Panc1 (cell line): ENCODE measurements around the gene PYGM. TPM values are rescaled to one million over a fixed set of nuclear protein-coding genes. Genes with fewer than 3 reads are reported as not detected.
A peak's percentile ranks its signal among the peaks of the same experiment; 100 is the strongest.

Experiments used
- ATAC-seq: fragments of 200-7000 bp; cut with Tn5 transposase; 2 replicates; pipeline ENCODE4 v1.9.1; 2020; ENCODE audit warnings: mild to moderate bottlenecking, moderate library complexity
- BruUV-seq: library from RNA; stranded (reverse); fragments of 400-500 nt; replicated peaks from 2 replicates; lab custom pipeline; 2021; lab: Mats Ljungman, UMichigan
- CTCF ChIA-PET: fragments of 300-600 bp; sonication (Branson Sonifier 250); formaldehyde crosslinking; loops from one replicate; lab custom pipeline; 2022; ENCODE audit warnings: antibody characterized with exemption; lab: Charles Lee
- POLR2A ChIA-PET: fragments of 300-600 bp; sonication (Branson Sonifier 250); formaldehyde crosslinking; loops from one replicate; lab custom pipeline; 2022; ENCODE audit warnings: antibody characterized with exemption; lab: Charles Lee
- DNase-seq: peaks from one replicate; pipeline ENCODE4 v3.0.0-alpha.2; 2010; ENCODE audit warnings: low read depth, low spot score
- H3K27ac ChIP-seq: 2 replicates; pipeline ENCODE4 v1.5.1; 2011; ENCODE audit warnings: mild to moderate bottlenecking, low read length, inconsistent platforms
- H3K27me3 ChIP-seq: fragments of 200-500 bp; sonication (Bioruptor generic); 2 replicates; pipeline ENCODE4 v1.6.0; 2014; ENCODE audit warnings: low read length, inconsistent platforms; ENCODE audit not compliant: control insufficient read depth, insufficient read depth
- H3K36me3 ChIP-seq: fragments of 200-500 bp; sonication (Bioruptor generic); 2 replicates; pipeline ENCODE4 v1.5.1; 2014; ENCODE audit warnings: inconsistent platforms, mild to moderate bottlenecking, low read length, moderate library complexity; ENCODE audit not compliant: control insufficient read depth, insufficient read depth
- H3K4me1 ChIP-seq: 2 replicates; pipeline ENCODE4 v1.5.1; 2011; ENCODE audit warnings: inconsistent platforms, mild to moderate bottlenecking, low read length, moderate library complexity; ENCODE audit not compliant: control insufficient read depth, insufficient read depth
- H3K4me3 ChIP-seq, 2 experiments: 2 replicates each; pipeline ENCODE4 v1.5.1; 2011 to 2012; ENCODE audit warnings: low read depth in 2 of 2, low read length in 2 of 2, mild to moderate bottlenecking in 2 of 2, inconsistent platforms in 1 of 2, moderate library complexity in 1 of 2
- H3K9me3 ChIP-seq: fragments of 200-500 bp; sonication (Bioruptor generic); 2 replicates; pipeline ENCODE4 v1.5.1; 2014; ENCODE audit warnings: low read depth, mild to moderate bottlenecking, inconsistent platforms, low read length, moderate library complexity; ENCODE audit not compliant: control insufficient read depth, insufficient read depth
- POLR2AphosphoS5 ChIP-seq: IDR thresholded peaks from 2 replicates; pipeline ENCODE4 v1.6.1; 2012; ENCODE audit warnings: mild to moderate bottlenecking, low read depth, low read length, moderate library complexity
- SIN3A ChIP-seq: IDR thresholded peaks from 2 replicates; pipeline ENCODE4 v1.6.1; 2012; ENCODE audit warnings: low read depth, mild to moderate bottlenecking, low read length, moderate library complexity, borderline replicate concordance; ENCODE audit not compliant: insufficient read depth
- TCF7L2 ChIP-seq: IDR thresholded peaks from 2 replicates; pipeline ENCODE4 v1.6.1; 2011; ENCODE audit warnings: mild to moderate bottlenecking, low read depth, low read length, inconsistent platforms
- in situ Hi-C: cut with HindIII; loops from 2 replicates; pipeline ENCODE4 v1.10.0; 2016; ENCODE audit warnings: low sequenced_read_pairs, low pct_unique_long_range_greater_than_20kb
- intact Hi-C: fragments of 100-400 bp; cut with micrococcal nuclease; formaldehyde crosslinking; loops from one replicate; pipeline ENCODE4 v1.10.0; 2022; ENCODE audit not compliant: unreplicated experiment
- total RNA-seq: library from RNA; stranded (reverse); gene quantifications from one replicate; pipeline ENCODE4 v1.2.1, GENCODE V29; 2021; ENCODE audit not compliant: unreplicated experiment
- TF ChIP-seq, protein P1 (sequence below), 2 experiments: IDR thresholded peaks; 2 replicates each; pipeline ENCODE4 v1.6.1; 2011 to 2012; ENCODE audit warnings: low read depth in 2 of 2, control low read depth in 1 of 2, low read length in 1 of 2, mild to moderate bottlenecking in 1 of 2, moderate library complexity in 1 of 2; ENCODE audit not compliant: insufficient read depth in 1 of 2
- TF ChIP-seq, protein P2 (sequence below): fragments of 450-650 bp; IDR thresholded peaks from 2 replicates; pipeline ENCODE4 v1.5.1; 2017; ENCODE audit warnings: mild to moderate bottlenecking

The PYGM gene
- total RNA-seq, 1 experiment from 2014 or later: 0.39 TPM

DNA sequence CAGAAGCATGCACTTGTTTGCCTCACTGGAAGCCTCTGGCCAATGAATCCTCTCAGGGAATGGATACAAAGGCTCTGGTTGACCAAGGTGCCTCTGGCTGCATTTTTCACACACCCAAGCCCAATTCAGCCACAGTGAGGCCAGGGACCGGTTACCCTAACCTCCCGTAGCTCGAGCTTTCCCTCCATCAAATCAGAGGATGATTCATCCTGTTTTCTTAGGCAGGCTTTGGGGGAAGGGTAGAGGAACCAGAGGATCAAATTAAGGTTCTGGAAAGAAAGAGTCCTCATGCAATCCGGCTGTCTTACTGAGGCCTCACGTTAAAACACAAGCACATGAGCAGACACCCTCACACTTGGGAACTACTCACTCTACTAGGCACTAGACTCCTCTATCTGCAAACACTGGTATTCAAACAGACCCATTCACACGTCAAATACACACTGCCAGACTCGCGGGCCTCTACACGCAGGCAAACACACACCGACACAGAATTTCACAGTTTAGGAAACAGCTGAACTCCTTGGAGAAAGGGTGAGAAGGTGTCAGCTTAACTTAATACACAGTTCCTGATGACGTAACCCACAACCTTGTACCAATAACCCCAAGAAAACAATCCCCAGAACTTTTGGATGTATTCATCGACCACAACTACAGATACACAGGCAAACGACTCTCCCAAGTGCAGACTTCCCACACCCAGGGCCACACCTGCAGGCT is 49.2 kb downstream of the PYGM start:
- POLR2A ChIA-PET: no interaction called here

DNA sequence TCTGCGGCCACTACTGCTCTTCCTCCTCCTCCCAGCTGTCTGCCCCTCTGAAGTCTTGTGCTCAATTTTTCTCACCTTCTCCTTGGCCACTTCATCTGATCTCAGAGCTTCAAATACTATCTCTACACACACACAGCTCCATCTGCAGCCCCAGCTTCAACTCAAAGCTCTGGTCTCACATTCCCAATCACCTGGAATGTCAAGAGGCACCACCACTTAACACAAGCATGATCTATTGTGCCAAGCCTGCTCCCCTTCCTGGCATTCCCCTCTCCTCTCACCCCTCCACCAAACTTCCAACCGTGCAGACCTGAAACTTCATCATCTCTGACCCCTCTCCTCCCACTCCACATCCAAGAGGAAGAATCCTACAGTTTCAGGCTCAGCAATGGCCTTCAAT is 54.3 kb downstream of the PYGM start:
- Histone ChIP-seq H3K27me3 (peaks cover 11% of the 10 kb centered on the region), H3K9me3 (no peaks in the 10 kb centered on the region), H3K27ac (no peak overlapping the region), H3K4me1 (0 out of 2 replicates have a peak, but pooled peaks cover 3% of the 10 kb centered on the region), H3K36me3 (no peaks in the 10 kb centered on the region), H3K4me3 (no peak overlapping the region)
- no peak for DNase-seq
- CTCF ChIA-PET: interaction anchor here (1.0 to 1.2 kb wide), 2 partner anchors 10 to 17 kb away, joined by 3 to 5 read pairs; no protein-coding TSS in a partner anchor
- in situ Hi-C loops: no loop called here
- no TSS peak for BruUV-seq
- no peak for ATAC-seq
- intact Hi-C loops: no loop called here
- POLR2A ChIA-PET: no interaction called here
- TF ChIP-seq POLR2AphosphoS5 (no peak), SIN3A (no peak), TCF7L2 (no peak)
- TF ChIP-seq, protein P1, sequence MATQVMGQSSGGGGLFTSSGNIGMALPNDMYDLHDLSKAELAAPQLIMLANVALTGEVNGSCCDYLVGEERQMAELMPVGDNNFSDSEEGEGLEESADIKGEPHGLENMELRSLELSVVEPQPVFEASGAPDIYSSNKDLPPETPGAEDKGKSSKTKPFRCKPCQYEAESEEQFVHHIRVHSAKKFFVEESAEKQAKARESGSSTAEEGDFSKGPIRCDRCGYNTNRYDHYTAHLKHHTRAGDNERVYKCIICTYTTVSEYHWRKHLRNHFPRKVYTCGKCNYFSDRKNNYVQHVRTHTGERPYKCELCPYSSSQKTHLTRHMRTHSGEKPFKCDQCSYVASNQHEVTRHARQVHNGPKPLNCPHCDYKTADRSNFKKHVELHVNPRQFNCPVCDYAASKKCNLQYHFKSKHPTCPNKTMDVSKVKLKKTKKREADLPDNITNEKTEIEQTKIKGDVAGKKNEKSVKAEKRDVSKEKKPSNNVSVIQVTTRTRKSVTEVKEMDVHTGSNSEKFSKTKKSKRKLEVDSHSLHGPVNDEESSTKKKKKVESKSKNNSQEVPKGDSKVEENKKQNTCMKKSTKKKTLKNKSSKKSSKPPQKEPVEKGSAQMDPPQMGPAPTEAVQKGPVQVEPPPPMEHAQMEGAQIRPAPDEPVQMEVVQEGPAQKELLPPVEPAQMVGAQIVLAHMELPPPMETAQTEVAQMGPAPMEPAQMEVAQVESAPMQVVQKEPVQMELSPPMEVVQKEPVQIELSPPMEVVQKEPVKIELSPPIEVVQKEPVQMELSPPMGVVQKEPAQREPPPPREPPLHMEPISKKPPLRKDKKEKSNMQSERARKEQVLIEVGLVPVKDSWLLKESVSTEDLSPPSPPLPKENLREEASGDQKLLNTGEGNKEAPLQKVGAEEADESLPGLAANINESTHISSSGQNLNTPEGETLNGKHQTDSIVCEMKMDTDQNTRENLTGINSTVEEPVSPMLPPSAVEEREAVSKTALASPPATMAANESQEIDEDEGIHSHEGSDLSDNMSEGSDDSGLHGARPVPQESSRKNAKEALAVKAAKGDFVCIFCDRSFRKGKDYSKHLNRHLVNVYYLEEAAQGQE (IDR thresholded peaks at IDR 0.05; ENCODE audit: insufficient read depth in 1 of 2, low read depth in 2 of 2, low read length in 1 of 2): no peak
- TF ChIP-seq, protein P2, sequence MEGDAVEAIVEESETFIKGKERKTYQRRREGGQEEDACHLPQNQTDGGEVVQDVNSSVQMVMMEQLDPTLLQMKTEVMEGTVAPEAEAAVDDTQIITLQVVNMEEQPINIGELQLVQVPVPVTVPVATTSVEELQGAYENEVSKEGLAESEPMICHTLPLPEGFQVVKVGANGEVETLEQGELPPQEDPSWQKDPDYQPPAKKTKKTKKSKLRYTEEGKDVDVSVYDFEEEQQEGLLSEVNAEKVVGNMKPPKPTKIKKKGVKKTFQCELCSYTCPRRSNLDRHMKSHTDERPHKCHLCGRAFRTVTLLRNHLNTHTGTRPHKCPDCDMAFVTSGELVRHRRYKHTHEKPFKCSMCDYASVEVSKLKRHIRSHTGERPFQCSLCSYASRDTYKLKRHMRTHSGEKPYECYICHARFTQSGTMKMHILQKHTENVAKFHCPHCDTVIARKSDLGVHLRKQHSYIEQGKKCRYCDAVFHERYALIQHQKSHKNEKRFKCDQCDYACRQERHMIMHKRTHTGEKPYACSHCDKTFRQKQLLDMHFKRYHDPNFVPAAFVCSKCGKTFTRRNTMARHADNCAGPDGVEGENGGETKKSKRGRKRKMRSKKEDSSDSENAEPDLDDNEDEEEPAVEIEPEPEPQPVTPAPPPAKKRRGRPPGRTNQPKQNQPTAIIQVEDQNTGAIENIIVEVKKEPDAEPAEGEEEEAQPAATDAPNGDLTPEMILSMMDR: no peak

More for the DNA sequence above, 49.2 kb downstream of the PYGM start:
- Histone ChIP-seq H3K27me3 (peaks cover 4% of the 10 kb centered on the region), H3K27ac (no peak overlapping the region), H3K4me1 (peaks cover 10% of the 10 kb centered on the region; the same call in 1 of the 2 replicates), H3K36me3 (no peaks in the 10 kb centered on the region), H3K9me3 (no peaks in the 10 kb centered on the region), H3K4me3 (no peak overlapping the region)
- intact Hi-C loops: no loop called here
- TF ChIP-seq, protein P2: no peak
- TF ChIP-seq, protein P1 (IDR thresholded peaks at IDR 0.05; ENCODE audit: insufficient read depth in 1 of 2, low read depth in 2 of 2, low read length in 1 of 2): no peak
- no TSS peak for BruUV-seq
- in situ Hi-C loops: no loop called here
- DNase-seq (no peak), ATAC-seq (peak; percentile 11; the same call in 1 of the 2 replicates)
- CTCF ChIA-PET: interaction anchor here (0.7 kb wide), 1 partner anchor 182 kb away, joined by 6 read pairs; no protein-coding TSS in a partner anchor
